Kidney (tissue), 14 donors: ENCODE data around the gene CDK14. TPM values are rescaled to one million over a fixed set of nuclear protein-coding genes. Genes with fewer than 3 reads are reported as not detected.
A peak's percentile ranks its signal among the peaks of the same experiment; 100 is the strongest.

Experiments used
- DNase-seq, 5 donors: peaks; one replicate each; pipeline ENCODE4 v3.0.0-alpha.2; 2013 to 2020
- FAIRE-seq: peaks from 2 replicates; lab custom pipeline; 2012; peaks lifted over from hg19 to GRCh38; lab: Jason Lieb, UNC
- H3K27ac ChIP-seq, 2 donors: one replicate each; pipeline ENCODE4 v1.7.0; 2013; ENCODE audit warnings: low read depth in 2 of 2, low read length in 2 of 2, inconsistent platforms in 1 of 2
- H3K27me3 ChIP-seq: one replicate; pipeline ENCODE4 v1.7.1; 2013; ENCODE audit warnings: low read length, inconsistent platforms; ENCODE audit not compliant: control insufficient read depth, insufficient read depth
- H3K36me3 ChIP-seq, 3 donors: one replicate each; pipeline versions ENCODE4 v1.7.0 to v1.7.1; 2013; ENCODE audit warnings: low read length in 3 of 3, control low read depth in 1 of 3, inconsistent platforms in 1 of 3; ENCODE audit not compliant: insufficient read depth in 3 of 3, control insufficient read depth in 2 of 3
- H3K4me1 ChIP-seq, 3 donors: one replicate each; pipeline versions ENCODE4 v1.7.0 to v1.7.1; 2013; ENCODE audit warnings: low read length in 3 of 3, inconsistent platforms in 1 of 3, low read depth in 1 of 3; ENCODE audit not compliant: control insufficient read depth in 2 of 3, insufficient read depth in 2 of 3
- H3K4me3 ChIP-seq, 3 donors: one replicate each; pipeline versions ENCODE4 v1.7.0 to v1.8.1; 2013; ENCODE audit warnings: low read length in 3 of 3, control low read depth in 1 of 3, inconsistent platforms in 1 of 3
- H3K9ac ChIP-seq, 3 donors: one replicate each; pipeline versions ENCODE4 v1.7.0 to v1.7.1; 2013; ENCODE audit warnings: low read length in 3 of 3, control low read depth in 1 of 3, inconsistent platforms in 1 of 3
- H3K9me3 ChIP-seq, 3 donors: one replicate each; pipeline versions ENCODE4 v1.7.0 to v1.7.1; 2013; ENCODE audit warnings: low read length in 3 of 3, control low read depth in 1 of 3, inconsistent platforms in 1 of 3; ENCODE audit not compliant: control insufficient read depth in 2 of 3, insufficient read depth in 1 of 3
- intact Hi-C: fragments of 100-400 bp; cut with DNase I; formaldehyde crosslinking; loops from one replicate; pipeline ENCODE4 v1.11.1; 2022
- polyA plus RNA-seq: library from polyadenylated mRNA; stranded (reverse); fragments of 350-450 nt; fragmentation: Illumina TruSeq; extraction: RNeasy Lipid Tissue Mini Kit (QIAGEN cat#74804); gene quantifications from one replicate; pipeline ENCODE4 v1.2.3, GENCODE V29; 2014; ENCODE audit warnings: low read depth, low replicate concordance; ENCODE audit not compliant: insufficient read depth
- total RNA-seq: library from RNA; stranded (reverse); fragmentation: NEBNext Ultra II Directional; extraction: Animal tissue kit (Norgen Biotek cat#: 25700); gene quantifications from one replicate; pipeline ENCODE4 v1.2.1, GENCODE V29; 2021
- TF ChIP-seq, protein P1 (sequence below): IDR thresholded peaks from 3 replicates; pipeline ENCODE4 v1.5.1; 2012; ENCODE audit warnings: mild to moderate bottlenecking, moderate library complexity, borderline replicate concordance; ENCODE audit not compliant: insufficient read depth; ENCODE audit errors: extremely low read depth
- donor health status: control.
- donor health status: control.
- donor health status: control.
- donor health status: control.
- donor health status: control.
- donor health status: DM: yes; HTN: yes; CAD: no.
- donor health status: Normal renal cell carcinoma (clear cell type).

Gene CDK14
- total and polyA plus RNA-seq, 2 donors from 2014 or later: 11.9 to 33.9 TPM

DNA sequence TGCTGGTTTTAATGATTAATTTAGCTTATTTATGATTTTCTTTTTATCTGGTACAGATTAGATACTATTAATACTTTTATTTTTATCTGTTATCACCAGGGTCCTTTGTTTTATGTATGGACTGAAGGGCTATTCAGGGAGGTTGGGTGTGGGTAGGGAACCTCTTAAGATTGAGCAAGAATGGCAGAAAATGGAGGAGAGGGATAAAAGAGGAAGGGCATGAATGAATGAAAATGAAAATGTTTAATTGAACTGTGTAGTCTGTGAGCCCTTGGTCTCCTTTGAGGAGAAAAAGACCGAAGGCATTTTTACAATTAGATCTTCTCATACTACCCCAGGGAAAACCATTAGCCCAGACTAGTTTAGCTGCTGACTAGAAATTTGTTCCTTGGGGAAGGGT, 93.1 kb downstream of the CDK14 start:
- no peaks in the 10 kb centered on the region for H3K4me1 ChIP-seq
- H3K9me3 ChIP-seq: no peaks in the 10 kb centered on the region
- no peak overlapping the region for H3K4me3 ChIP-seq
- H3K36me3 ChIP-seq: no peaks in the 10 kb centered on the region
- TF ChIP-seq, protein P1, sequence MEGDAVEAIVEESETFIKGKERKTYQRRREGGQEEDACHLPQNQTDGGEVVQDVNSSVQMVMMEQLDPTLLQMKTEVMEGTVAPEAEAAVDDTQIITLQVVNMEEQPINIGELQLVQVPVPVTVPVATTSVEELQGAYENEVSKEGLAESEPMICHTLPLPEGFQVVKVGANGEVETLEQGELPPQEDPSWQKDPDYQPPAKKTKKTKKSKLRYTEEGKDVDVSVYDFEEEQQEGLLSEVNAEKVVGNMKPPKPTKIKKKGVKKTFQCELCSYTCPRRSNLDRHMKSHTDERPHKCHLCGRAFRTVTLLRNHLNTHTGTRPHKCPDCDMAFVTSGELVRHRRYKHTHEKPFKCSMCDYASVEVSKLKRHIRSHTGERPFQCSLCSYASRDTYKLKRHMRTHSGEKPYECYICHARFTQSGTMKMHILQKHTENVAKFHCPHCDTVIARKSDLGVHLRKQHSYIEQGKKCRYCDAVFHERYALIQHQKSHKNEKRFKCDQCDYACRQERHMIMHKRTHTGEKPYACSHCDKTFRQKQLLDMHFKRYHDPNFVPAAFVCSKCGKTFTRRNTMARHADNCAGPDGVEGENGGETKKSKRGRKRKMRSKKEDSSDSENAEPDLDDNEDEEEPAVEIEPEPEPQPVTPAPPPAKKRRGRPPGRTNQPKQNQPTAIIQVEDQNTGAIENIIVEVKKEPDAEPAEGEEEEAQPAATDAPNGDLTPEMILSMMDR: no peak
- DNase-seq (no peak), FAIRE-seq (no peak)
- H3K27ac ChIP-seq: no peak overlapping the region
- no peak overlapping the region for H3K9ac ChIP-seq
- H3K27me3 ChIP-seq: no peaks in the 10 kb centered on the region
- intact Hi-C loops: no loop called here

DNA sequence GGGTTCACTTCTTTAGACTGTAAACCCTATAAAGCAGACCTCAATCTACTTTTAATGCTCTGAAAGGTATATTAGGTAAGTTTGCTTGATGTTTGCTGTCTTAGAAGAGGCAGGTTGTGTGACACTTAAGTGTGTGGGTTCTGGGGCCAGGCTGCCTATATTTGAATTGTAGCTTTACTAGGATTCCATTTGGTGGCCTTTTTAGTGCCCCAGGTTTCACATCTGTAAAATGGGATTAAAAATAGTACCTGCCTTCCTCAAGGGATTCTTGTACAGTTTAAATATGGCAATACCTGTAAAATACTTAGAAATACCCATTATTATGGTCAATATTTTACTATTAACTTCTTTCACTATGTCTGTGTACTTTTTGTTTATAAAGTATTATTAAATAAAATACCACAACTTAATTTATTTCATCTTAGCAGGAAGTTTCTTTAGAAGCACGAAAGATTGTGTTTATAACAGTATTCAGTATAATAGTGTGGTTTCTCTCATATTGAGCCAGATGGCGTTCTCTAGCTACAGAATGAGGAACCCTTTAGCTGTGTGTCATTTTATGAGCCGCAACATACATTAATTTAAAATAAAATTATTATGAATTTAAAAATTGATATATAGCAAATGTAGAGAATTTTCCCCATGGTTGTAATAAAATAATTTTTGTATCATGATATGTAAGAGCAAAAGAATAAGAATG, 94.2 kb downstream of the CDK14 start:
- no peaks in the 10 kb centered on the region for H3K36me3 ChIP-seq
- no peaks in the 10 kb centered on the region for H3K27me3 ChIP-seq
- no peaks in the 10 kb centered on the region for H3K4me1 ChIP-seq
- H3K27ac ChIP-seq: no peak overlapping the region
- no peaks in the 10 kb centered on the region for H3K9me3 ChIP-seq
- TF ChIP-seq, protein P1: no peak
- DNase-seq (no peak), FAIRE-seq (peak; percentile 11)
- no peak overlapping the region for H3K9ac ChIP-seq
- intact Hi-C loops: no loop called here
- H3K4me3 ChIP-seq: no peak overlapping the region

DNA sequence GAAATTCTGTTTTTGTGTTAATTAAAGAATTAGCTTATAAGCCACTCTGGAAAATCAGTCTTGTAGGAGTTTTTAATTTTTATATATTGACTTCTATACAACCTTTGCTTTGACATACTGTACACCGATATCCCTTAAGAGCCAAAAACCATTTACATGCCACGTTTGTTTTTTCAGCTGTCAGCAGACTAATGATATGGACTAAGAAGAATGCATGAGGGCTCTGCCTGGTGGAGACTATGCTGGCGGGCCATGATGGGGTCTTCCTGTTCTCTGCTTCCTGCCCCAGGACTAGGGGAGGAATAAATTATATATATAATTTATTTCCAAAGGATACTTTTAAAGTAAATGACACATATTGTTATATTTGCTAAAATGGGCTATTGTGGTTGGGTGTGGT, 96.3 kb downstream of the CDK14 start:
- H3K4me1 ChIP-seq: no peaks in the 10 kb centered on the region
- TF ChIP-seq, protein P1: no peak

More for the DNA sequence above, 96.3 kb downstream of the CDK14 start:
- Histone ChIP-seq H3K4me3 (no peak overlapping the region), H3K36me3 (no peaks in the 10 kb centered on the region), H3K9ac (no peak overlapping the region), H3K9me3 (no peaks in the 10 kb centered on the region), H3K27ac (no peak overlapping the region), H3K27me3 (no peaks in the 10 kb centered on the region)
- intact Hi-C loops: no loop called here
- DNase-seq: no peak
- FAIRE-seq: no peak
